Hepatocyte (in vitro differentiated cells): ENCODE results near the gene MRGPRX2. TPM values are rescaled to one million over a fixed set of nuclear protein-coding genes. Genes with fewer than 3 reads are reported as not detected.

ENCODE experiments used
- DNase-seq: peaks from one replicate; pipeline ENCODE4 v3.0.0-alpha.2; 2016; ENCODE audit warnings: low spot score
- H2AFZ ChIP-seq: fragments of 200-600 bp; sonication (generic); 2 replicates; pipeline ENCODE4 v1.6.0; 2016; ENCODE audit warnings: antibody characterized with exemption, mild to moderate bottlenecking
- H3K27ac ChIP-seq: fragments of 200-600 bp; sonication (generic); 2 replicates; pipeline ENCODE4 v1.5.1; 2016; ENCODE audit warnings: mild to moderate bottlenecking
- H3K27me3 ChIP-seq: fragments of 200-600 bp; sonication (generic); 2 replicates; pipeline ENCODE4 v1.6.1; 2016
- H3K36me3 ChIP-seq: fragments of 200-600 bp; sonication (generic); replicated peaks from 2 replicates; pipeline ENCODE4 v1.5.1; 2016; ENCODE audit warnings: low read depth; ENCODE audit not compliant: insufficient read depth
- H3K4me1 ChIP-seq: fragments of 200-600 bp; sonication (generic); 2 replicates; pipeline ENCODE4 v1.5.1; 2016; ENCODE audit warnings: mild to moderate bottlenecking, moderate library complexity; ENCODE audit not compliant: insufficient read depth
- H3K4me2 ChIP-seq: fragments of 200-600 bp; sonication (generic); 2 replicates; pipeline ENCODE4 v1.6.0; 2016
- H3K4me3 ChIP-seq: fragments of 200-600 bp; sonication (generic); 2 replicates; pipeline ENCODE4 v1.5.1; 2016; ENCODE audit warnings: mild to moderate bottlenecking
- H3K79me2 ChIP-seq: fragments of 200-600 bp; sonication (generic); 2 replicates; pipeline ENCODE4 v1.6.0; 2017; ENCODE audit warnings: mild to moderate bottlenecking
- H3K9me2 ChIP-seq: fragments of 200-600 bp; sonication (generic); replicated peaks from 2 replicates; pipeline ENCODE4 v1.6.0; 2017; ENCODE audit warnings: mild to moderate bottlenecking; ENCODE audit not compliant: insufficient read depth
- H3K9me3 ChIP-seq: fragments of 200-600 bp; sonication (generic); 2 replicates; pipeline ENCODE4 v1.5.1; 2016; ENCODE audit warnings: low read depth, mild to moderate bottlenecking
- H4K20me1 ChIP-seq: fragments of 200-600 bp; sonication (generic); 2 replicates; pipeline ENCODE4 v1.6.0; 2016; ENCODE audit warnings: mild to moderate bottlenecking; ENCODE audit not compliant: insufficient read depth, poor library complexity, severe bottlenecking
- CTCF ChIP-seq: fragments of 200-600 bp; sonication (generic); IDR thresholded peaks from 2 replicates; pipeline ENCODE4 v1.5.1; 2016; ENCODE audit warnings: antibody characterized with exemption, mild to moderate bottlenecking; ENCODE audit not compliant: poor library complexity
- EZH2 ChIP-seq: fragments of 200-600 bp; sonication (generic); IDR thresholded peaks from 2 replicates; pipeline ENCODE4 v1.6.1; 2016; ENCODE audit warnings: antibody characterized with exemption, mild to moderate bottlenecking, borderline replicate concordance
- EZH2phosphoT487 ChIP-seq: fragments of 200-600 bp; sonication (generic); IDR thresholded peaks from one replicate; pipeline ENCODE4 v1.6.1; 2018; ENCODE audit warnings: antibody characterized with exemption, mild to moderate bottlenecking, low read depth, moderate library complexity; ENCODE audit not compliant: unreplicated experiment, severe bottlenecking
- whole genome bisulfite sequencing: methylation state at CpG from one replicate; pipeline ENCODE4 v1.1.6; 2016; ENCODE audit warnings: low lambda C conversion rate; ENCODE audit errors: missing lambda C conversion rate; 5-methylcytosine and 5-hydroxymethylcytosine counted together
- polyA plus RNA-seq: library from polyadenylated mRNA; unstranded; fragments of >200 nt; fragmentation: Nextera tagmentation; extraction: Ambion mirVana; gene quantifications from 2 replicates; pipeline ENCODE4 v1.2.1, GENCODE V29; 2016
- total RNA-seq: library from RNA; depleted of rRNA; stranded (reverse); fragments of >200 nt; gene quantifications from 2 replicates; pipeline ENCODE4 v1.2.3, GENCODE V29; 2014

The MRGPRX2 gene
- total and polyA plus RNA-seq, 2 experiments from 2014 or later, result not detected

GRCh38 chr11:19027829-19028595 lies 32.5 kb downstream of the MRGPRX2 start:
- H2AFZ ChIP-seq, result no peak overlapping the region
- H3K4me2 ChIP-seq, result no peak overlapping the region
- H3K36me3 ChIP-seq, result no peaks in the 10 kb centered on the region
- no peak overlapping the region for H3K27ac ChIP-seq
- peak; percentile 11 for DNase-seq
- H3K79me2 ChIP-seq, result no peaks in the 10 kb centered on the region
- H4K20me1 ChIP-seq, result no peaks in the 10 kb centered on the region
- no peaks in the 10 kb centered on the region for H3K9me3 ChIP-seq
- H3K4me1 ChIP-seq, result no peaks in the 10 kb centered on the region
- no peaks in the 10 kb centered on the region for H3K9me2 ChIP-seq
- no peaks in the 10 kb centered on the region for H3K27me3 ChIP-seq
- no peak for TF ChIP-seq EZH2
- TF ChIP-seq CTCF, result no peak
- TF ChIP-seq EZH2phosphoT487, result no peak
- 73% methylated on average over 2 of the region's 2 CpGs for WGBS
- H3K4me3 ChIP-seq, result no peak overlapping the region

GRCh38 chr11:19026862-19027261 lies 33.7 kb downstream of the MRGPRX2 start:
- 100% methylated on average over 2 of the region's 2 CpGs for WGBS
- Histone ChIP-seq H3K27me3 (no peaks in the 10 kb centered on the region), H3K27ac (no peak overlapping the region), H3K79me2 (no peaks in the 10 kb centered on the region), H3K4me1 (no peaks in the 10 kb centered on the region), H3K9me3 (no peaks in the 10 kb centered on the region), H3K9me2 (no peaks in the 10 kb centered on the region), H3K36me3 (no peaks in the 10 kb centered on the region), H4K20me1 (no peaks in the 10 kb centered on the region), H2AFZ (no peak overlapping the region), H3K4me3 (no peak overlapping the region), H3K4me2 (no peak overlapping the region)
- no peak for DNase-seq
- TF ChIP-seq EZH2phosphoT487, result no peak
- TF ChIP-seq CTCF, result no peak
- TF ChIP-seq EZH2, result no peak

GRCh38 chr11:19025481-19026406 lies 34.8 kb downstream of the MRGPRX2 start:
- peak; percentile 16 for DNase-seq
- no peaks in the 10 kb centered on the region for H3K9me2 ChIP-seq
- H3K27me3 ChIP-seq, result no peaks in the 10 kb centered on the region
- H3K27ac ChIP-seq, result no peak overlapping the region
- TF ChIP-seq CTCF (no peak), EZH2 (no peak), EZH2phosphoT487 (no peak)
- no peaks in the 10 kb centered on the region for H3K4me1 ChIP-seq
- no peaks in the 10 kb centered on the region for H3K79me2 ChIP-seq
- no peaks in the 10 kb centered on the region for H3K36me3 ChIP-seq
- H3K9me3 ChIP-seq, result no peaks in the 10 kb centered on the region
- WGBS, result 29% methylated on average over 5 of the region's 5 CpGs
- no peak overlapping the region for H3K4me2 ChIP-seq
- no peak overlapping the region for H3K4me3 ChIP-seq
- H4K20me1 ChIP-seq, result no peaks in the 10 kb centered on the region
- no peak overlapping the region for H2AFZ ChIP-seq
